ENCODE measurements around the gene PI4K2A. TPM values are rescaled to one million over a fixed set of nuclear protein-coding genes. Genes with fewer than 3 reads are reported as not detected.
"Not testable (repeated sequence)": the region's sequence is repeated elsewhere in the genome, so short reads cannot be mapped to it uniquely, and the experiment has no call there.

PI4K2A gene
- total RNA-seq, 1 donor from 2014 or later = 17.7 TPM

DNA sequence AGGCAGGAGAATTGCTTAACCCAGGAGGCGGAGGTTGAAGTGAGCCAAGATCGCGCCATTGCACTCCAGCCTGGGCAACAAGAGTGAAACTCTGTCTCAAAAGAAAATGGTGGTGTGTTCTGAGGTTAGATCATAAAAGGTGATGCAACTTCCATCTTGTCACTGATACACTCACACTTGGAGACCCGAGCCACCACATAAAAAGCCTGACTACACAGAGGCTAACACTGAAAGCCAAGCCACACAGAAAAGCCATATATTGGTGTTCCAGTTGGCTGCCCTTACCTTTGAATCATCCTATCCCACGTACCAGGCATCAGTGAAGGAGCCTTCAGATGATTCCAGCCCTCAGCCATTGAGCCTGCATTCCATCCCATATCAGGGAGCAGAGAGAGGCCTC lies 11.2 kb upstream of the PI4K2A start:
- no peak overlapping the region for H3K27ac ChIP-seq
- intact Hi-C loops (cut with DNase I) = no loop called here
- H3K4me1 ChIP-seq = peaks cover 13% of the 10 kb centered on the region
- TF ChIP-seq POLR2A (IDR thresholded peaks at IDR 0.05) (no peak), CTCF (IDR thresholded peaks at IDR 0.05) (no peak), POLR2AphosphoS5 (IDR thresholded peaks at IDR 0.05; ENCODE audit: insufficient read depth in 1 of 2, low read depth in 1 of 2) (no peak)
- no peak overlapping the region for H3K4me3 ChIP-seq
- H3K27me3 ChIP-seq = no peaks in the 10 kb centered on the region
- no peak for DNase-seq (ENCODE audit: extremely low spot score in 2 of 2)
- H3K36me3 ChIP-seq = no peaks in the 10 kb centered on the region
- no peaks in the 10 kb centered on the region for H3K9me3 ChIP-seq

DNA sequence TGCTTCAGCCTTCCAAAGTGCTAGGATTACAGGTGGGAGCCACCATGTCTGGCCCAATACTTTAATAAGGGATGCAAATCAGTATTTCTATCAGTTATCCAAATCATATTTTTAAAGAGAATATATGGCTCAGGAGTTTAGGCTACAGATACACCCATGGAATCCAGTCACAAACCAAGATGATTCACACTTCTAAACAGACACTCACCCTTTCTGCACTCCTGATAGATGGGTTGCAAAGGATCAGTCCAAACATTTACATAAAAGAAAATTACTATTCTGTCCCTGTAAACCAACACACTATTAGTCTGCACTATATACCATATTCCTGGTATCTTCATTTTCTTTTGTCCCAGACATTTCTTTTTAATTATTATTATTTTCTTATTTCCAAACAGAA lies 9.4 kb upstream of the PI4K2A start:
- H3K4me3 ChIP-seq = no peak overlapping the region
- TF ChIP-seq POLR2AphosphoS5 (IDR thresholded peaks at IDR 0.05; ENCODE audit: insufficient read depth in 1 of 2, low read depth in 1 of 2) (no peak), CTCF (IDR thresholded peaks at IDR 0.05) (no peak), POLR2A (IDR thresholded peaks at IDR 0.05) (no peak)
- H3K36me3 ChIP-seq = no peaks in the 10 kb centered on the region
- H3K4me1 ChIP-seq = peaks cover 13% of the 10 kb centered on the region
- intact Hi-C loops (cut with DNase I) = no loop called here
- H3K27me3 ChIP-seq = no peaks in the 10 kb centered on the region
- H3K27ac ChIP-seq = no peak overlapping the region
- no peak for DNase-seq (ENCODE audit: extremely low spot score in 2 of 2)
- no peaks in the 10 kb centered on the region for H3K9me3 ChIP-seq

DNA sequence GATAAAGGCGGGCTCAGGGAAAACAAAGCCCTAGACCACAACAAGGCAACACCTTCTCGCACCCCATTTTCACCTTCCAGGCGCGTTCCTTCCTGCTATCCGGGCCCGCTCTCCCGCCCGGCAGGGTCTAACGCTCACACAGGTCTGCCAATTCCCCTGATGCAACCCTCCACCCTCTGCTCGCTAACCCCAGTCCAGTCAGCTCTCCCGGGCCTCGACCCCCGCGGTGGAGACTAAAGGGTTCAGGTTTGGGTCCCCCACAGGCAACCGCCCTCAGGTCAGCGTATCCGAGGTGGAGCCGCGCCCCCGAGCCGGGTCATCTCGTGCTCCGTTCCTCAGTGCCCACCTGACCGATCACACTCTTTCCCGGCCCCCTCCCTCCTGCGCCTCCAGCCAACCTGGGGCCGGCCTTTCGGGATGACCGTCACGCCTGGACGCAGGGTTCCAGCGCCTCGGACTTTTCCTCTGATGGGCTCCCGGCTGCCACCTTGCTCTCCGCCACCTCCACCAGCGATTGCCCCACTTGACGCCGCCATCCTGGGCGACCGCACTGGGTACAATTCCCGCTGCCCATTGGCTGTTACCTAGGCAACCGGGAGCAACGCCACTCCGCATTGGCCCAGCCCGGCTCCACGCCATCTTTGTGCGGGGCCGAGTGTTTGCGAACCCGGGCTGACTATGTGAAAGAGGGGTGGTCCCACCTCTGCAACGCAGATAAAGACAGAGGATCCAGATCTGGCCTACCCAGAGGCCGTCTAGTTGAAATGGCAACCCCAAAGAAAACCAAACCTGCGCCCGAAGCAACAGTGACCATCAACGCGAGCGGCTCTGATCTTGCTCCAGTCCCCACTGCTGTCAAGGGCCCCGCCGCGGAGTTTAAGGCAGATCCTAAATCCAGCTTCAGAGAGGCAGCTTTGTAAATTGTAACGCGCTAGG lies 7.3 kb upstream of the PI4K2A start, which contains the start of gene MORN4:
MORN4 (minus strand) TSS at position 552 of the 936 bp plus-strand sequence. CDS start 13,847 bp downstream, outside the sequence.
- TF ChIP-seq POLR2AphosphoS5 (IDR thresholded peaks at IDR 0.05; ENCODE audit: insufficient read depth in 1 of 2, low read depth in 1 of 2) = peak; percentile 58 to 73
- no peak for TF ChIP-seq CTCF (IDR thresholded peaks at IDR 0.05)
- TF ChIP-seq POLR2A (IDR thresholded peaks at IDR 0.05) = no peak
- intact Hi-C loops (cut with DNase I) = no loop called here

GRCh38 chr10:97633921-97634320 lies 6.5 kb upstream of the PI4K2A start:
- intact Hi-C loops (cut with DNase I) = no loop called here
- Histone ChIP-seq H3K27me3 (no peaks in the 10 kb centered on the region), H3K36me3 (no peaks in the 10 kb centered on the region), H3K9me3 (no peaks in the 10 kb centered on the region), H3K27ac (no peak overlapping the region), H3K4me1 (peaks cover 13% of the 10 kb centered on the region), H3K4me3 (peak overlapping the region; percentile 77 to 93)
- DNase-seq (ENCODE audit: extremely low spot score in 2 of 2) = no peak
- no peak for TF ChIP-seq POLR2A (IDR thresholded peaks at IDR 0.05)
- no peak for TF ChIP-seq POLR2AphosphoS5 (IDR thresholded peaks at IDR 0.05; ENCODE audit: insufficient read depth in 1 of 2, low read depth in 1 of 2)
- TF ChIP-seq CTCF (IDR thresholded peaks at IDR 0.05) = no peak

More for the DNA sequence above, 7.3 kb upstream of the PI4K2A start, which contains the start of gene MORN4:
- no peaks in the 10 kb centered on the region for H3K9me3 ChIP-seq
- peak in 1 of 2 donors; percentile 94 for DNase-seq (ENCODE audit: extremely low spot score in 2 of 2)
- peak within 1 kb of the TSS; percentile 33 for H3K27ac ChIP-seq
- H3K36me3 ChIP-seq = no peaks in the 10 kb centered on the region
- peaks cover 13% of the 10 kb centered on the region for H3K4me1 ChIP-seq
- peak within 1 kb of the TSS; percentile 77 to 93 for H3K4me3 ChIP-seq
- H3K27me3 ChIP-seq = no peaks in the 10 kb centered on the region

DNA sequence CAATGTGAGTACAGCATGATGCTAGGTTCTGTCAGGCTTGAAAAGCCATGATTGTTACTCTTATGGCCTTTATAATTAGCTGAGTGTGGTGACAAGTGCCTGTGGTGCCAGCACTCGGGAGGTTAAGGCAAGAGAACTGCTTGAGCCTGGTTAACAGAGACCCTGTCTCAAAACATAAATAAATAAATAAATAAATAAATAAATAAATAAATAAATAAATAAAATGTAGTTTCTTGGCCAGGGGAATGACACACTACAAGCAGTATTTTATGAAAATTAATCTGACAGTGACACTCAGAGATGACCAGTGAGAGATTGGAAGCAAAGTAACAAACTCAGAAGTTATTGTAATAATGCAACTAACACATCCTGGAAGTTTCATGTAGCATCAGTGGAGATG lies 4.9 kb upstream of the PI4K2A start:
- H3K36me3 ChIP-seq = no peaks in the 10 kb centered on the region
- intact Hi-C loops (cut with DNase I) = no loop called here
- H3K27me3 ChIP-seq = no peaks in the 10 kb centered on the region
- H3K4me1 ChIP-seq = peaks cover 13% of the 10 kb centered on the region
- TF ChIP-seq POLR2AphosphoS5 (IDR thresholded peaks at IDR 0.05; ENCODE audit: insufficient read depth in 1 of 2, low read depth in 1 of 2) (no peak), CTCF (IDR thresholded peaks at IDR 0.05) (no peak), POLR2A (IDR thresholded peaks at IDR 0.05) (no peak)
- H3K4me3 ChIP-seq = no peak overlapping the region
- H3K27ac ChIP-seq = no peak overlapping the region
- no peak for DNase-seq (ENCODE audit: extremely low spot score in 2 of 2)
- no peaks in the 10 kb centered on the region for H3K9me3 ChIP-seq

GRCh38 chr10:97639090-97639489 lies 1.4 kb upstream of the PI4K2A start:
- DNase-seq (ENCODE audit: extremely low spot score in 2 of 2); H3K27me3 ChIP-seq; intact Hi-C loops (cut with DNase I); H3K27ac ChIP-seq; H3K36me3 ChIP-seq; H3K4me3 ChIP-seq; H3K9me3 ChIP-seq: not testable (repeated sequence)
- H3K4me1 ChIP-seq = peaks cover 24% of the 10 kb centered on the region
